ENCODE data around the gene SLC41A1. TPM values are rescaled to one million over a fixed set of nuclear protein-coding genes. Genes with fewer than 3 reads are reported as not detected.
A peak's percentile ranks its signal among the peaks of the same experiment; 100 is the strongest.

SLC41A1 gene
- total and polyA plus RNA-seq, 4 experiments from 2014 or later, result 9.1 to 26.3 (median 20.2) TPM

DNA sequence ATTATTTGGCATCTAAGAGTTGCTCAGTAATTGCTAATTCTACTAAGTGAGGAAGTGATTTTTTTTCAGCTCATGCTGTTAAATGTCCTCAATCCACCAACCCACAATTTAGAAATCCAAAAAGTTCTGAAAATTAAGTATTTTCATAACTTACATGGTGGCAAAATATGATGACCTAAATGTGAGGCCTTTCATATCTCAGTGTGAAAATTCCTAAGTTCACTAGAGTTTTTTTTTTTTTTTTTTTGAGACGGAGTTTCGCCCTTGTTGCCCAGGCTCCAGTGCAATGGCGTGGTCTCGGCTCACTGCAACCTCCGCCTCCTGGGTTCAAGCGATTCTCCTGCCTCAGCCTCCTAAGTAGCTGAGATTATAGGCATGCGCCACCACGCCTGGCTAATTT lies 68.6 kb downstream of the SLC41A1 start:
- intact Hi-C loops (cut with micrococcal nuclease), result no loop called here
- ChIA-PET POLR2A (ENCODE audit: partially characterized antibody) (interaction anchor here (3.0 kb wide), 1 partner anchor 29 kb away, joined by 29 read pairs; the partner anchor contains the start of gene RAB29), CTCF (ENCODE audit: partially characterized antibody) (interaction anchor here (0.7 to 3.0 kb wide), 4 partner anchors 12 to 85 kb away, joined by 4 to 13 read pairs (median 6); no protein-coding TSS in a partner anchor)
- Mint-ChIP-seq H3K36me3 (peaks cover 4 to 12% of the 10 kb centered on the region in 2 donors), H3K9me3 (no peaks in the 10 kb centered on the region), H3K4me3 (peak overlapping the region in 1 of 8 donors; percentile 2), H3K27ac (peak overlapping the region in 2 of 7 donors; percentile 23 to 93), H3K4me1 (peaks cover 36 to 75% (median 55%) of the 10 kb centered on the region in 4 donors), H3K27me3 (no peaks in the 10 kb centered on the region)
- Histone ChIP-seq H3K9me3 (ENCODE audit: control insufficient read depth in 1 of 2, low read length in 2 of 2) (no peaks in the 10 kb centered on the region), H3K27me3 (ENCODE audit: insufficient read depth, low read length) (no peaks in the 10 kb centered on the region), H3K4me3 (ENCODE audit: low read length in 2 of 2) (no peak overlapping the region), H3K27ac (ENCODE audit: low read depth, low read length) (no peak overlapping the region), H3K36me3 (ENCODE audit: insufficient read depth, low read length) (no peaks in the 10 kb centered on the region), H3K4me1 (ENCODE audit: insufficient read depth, low read length) (peaks cover 38% of the 10 kb centered on the region)
- DNase-seq, result no peak

DNA sequence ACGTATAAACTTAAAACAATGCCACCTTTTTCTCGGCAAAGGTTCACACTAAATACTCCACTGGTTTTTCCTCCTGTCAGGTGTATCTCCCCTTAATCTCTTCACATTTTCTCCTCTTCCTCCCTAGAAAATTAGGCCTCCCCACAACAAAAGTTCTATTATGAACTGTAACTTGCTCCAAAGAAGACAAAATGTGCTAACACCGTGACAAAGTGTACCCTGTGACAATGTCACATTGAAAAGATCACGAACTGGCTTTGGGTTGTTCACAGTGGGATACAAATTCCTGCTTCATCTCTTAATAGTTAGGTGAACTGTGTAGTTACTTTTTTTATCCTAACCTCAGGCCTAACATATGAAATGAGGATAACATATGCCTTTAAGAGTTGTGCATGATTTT lies 69.0 kb downstream of the SLC41A1 start:
- Mint-ChIP-seq H3K4me3 (peak overlapping the region in 1 of 8 donors; percentile 2), H3K36me3 (peaks cover 4 to 12% of the 10 kb centered on the region in 2 donors), H3K9me3 (no peaks in the 10 kb centered on the region), H3K4me1 (peaks cover 38 to 78% (median 57%) of the 10 kb centered on the region in 4 donors), H3K27me3 (no peaks in the 10 kb centered on the region), H3K27ac (peak overlapping the region in 5 of 7 donors; percentile 3 to 23 (median 7))
- Histone ChIP-seq H3K9me3 (ENCODE audit: control insufficient read depth in 1 of 2, low read length in 2 of 2) (no peaks in the 10 kb centered on the region), H3K27ac (ENCODE audit: low read depth, low read length) (no peak overlapping the region), H3K36me3 (ENCODE audit: insufficient read depth, low read length) (no peaks in the 10 kb centered on the region), H3K4me1 (ENCODE audit: insufficient read depth, low read length) (peaks cover 38% of the 10 kb centered on the region), H3K27me3 (ENCODE audit: insufficient read depth, low read length) (no peaks in the 10 kb centered on the region), H3K4me3 (ENCODE audit: low read length in 2 of 2) (no peak overlapping the region)
- ChIA-PET POLR2A (ENCODE audit: partially characterized antibody) (no interaction called here), CTCF (ENCODE audit: partially characterized antibody) (interaction anchor here (2.0 to 3.0 kb wide), 2 partner anchors 32 to 85 kb away, joined by 8 to 13 read pairs; no protein-coding TSS in a partner anchor)
- no peak for DNase-seq
- intact Hi-C loops (cut with micrococcal nuclease), result no loop called here

DNA sequence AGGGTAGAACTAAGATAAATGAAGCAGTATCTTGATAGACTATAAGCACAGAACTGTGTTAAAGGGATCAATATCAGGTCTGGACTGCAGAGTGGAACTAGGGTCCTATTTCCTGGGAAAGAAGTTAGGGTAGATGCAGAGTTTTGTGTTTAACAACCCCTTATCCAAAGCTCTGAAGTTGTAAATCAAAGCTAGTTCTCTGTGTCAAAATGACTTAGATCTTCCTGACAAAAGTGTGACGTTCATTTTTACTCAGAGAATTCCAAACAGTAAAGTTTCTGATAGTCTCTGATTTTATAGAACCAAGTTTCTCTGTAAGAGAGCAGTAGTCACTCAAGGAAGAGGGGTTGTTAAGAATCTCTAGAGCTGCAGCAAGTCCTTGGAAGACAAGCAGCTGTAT lies 71.3 kb downstream of the SLC41A1 start:
- no peaks in the 10 kb centered on the region for H3K27me3 Mint-ChIP-seq
- no peaks in the 10 kb centered on the region for H3K36me3 ChIP-seq (ENCODE audit: insufficient read depth, low read length)
- intact Hi-C loops (cut with micrococcal nuclease), result no loop called here
- H3K27ac Mint-ChIP-seq, result peak overlapping the region in 2 of 7 donors; percentile 28 to 58
- H3K4me1 Mint-ChIP-seq, result peaks cover 31 to 65% (median 46%) of the 10 kb centered on the region in 4 donors
- no peak overlapping the region for H3K4me3 ChIP-seq (ENCODE audit: low read length in 2 of 2)
- ChIA-PET CTCF (ENCODE audit: partially characterized antibody) (interaction anchor here (1.1 to 1.3 kb wide), 2 partner anchors 9 to 31 kb away, joined by 3 to 5 read pairs; no protein-coding TSS in a partner anchor), POLR2A (ENCODE audit: partially characterized antibody) (interaction anchor here (0.8 to 2.5 kb wide), 2 partner anchors 30 to 33 kb away, joined by 3 to 7 read pairs; no protein-coding TSS in a partner anchor)
- peaks cover 16% of the 10 kb centered on the region for H3K4me1 ChIP-seq (ENCODE audit: insufficient read depth, low read length)
- no peak for DNase-seq
- peaks cover 4 to 11% of the 10 kb centered on the region in 2 donors for H3K36me3 Mint-ChIP-seq
- no peaks in the 10 kb centered on the region for H3K9me3 ChIP-seq (ENCODE audit: control insufficient read depth in 1 of 2, low read length in 2 of 2)
- H3K9me3 Mint-ChIP-seq, result no peaks in the 10 kb centered on the region
- no peak overlapping the region for H3K27ac ChIP-seq (ENCODE audit: low read depth, low read length)
- no peaks in the 10 kb centered on the region for H3K27me3 ChIP-seq (ENCODE audit: insufficient read depth, low read length)
- no peak overlapping the region for H3K4me3 Mint-ChIP-seq

DNA sequence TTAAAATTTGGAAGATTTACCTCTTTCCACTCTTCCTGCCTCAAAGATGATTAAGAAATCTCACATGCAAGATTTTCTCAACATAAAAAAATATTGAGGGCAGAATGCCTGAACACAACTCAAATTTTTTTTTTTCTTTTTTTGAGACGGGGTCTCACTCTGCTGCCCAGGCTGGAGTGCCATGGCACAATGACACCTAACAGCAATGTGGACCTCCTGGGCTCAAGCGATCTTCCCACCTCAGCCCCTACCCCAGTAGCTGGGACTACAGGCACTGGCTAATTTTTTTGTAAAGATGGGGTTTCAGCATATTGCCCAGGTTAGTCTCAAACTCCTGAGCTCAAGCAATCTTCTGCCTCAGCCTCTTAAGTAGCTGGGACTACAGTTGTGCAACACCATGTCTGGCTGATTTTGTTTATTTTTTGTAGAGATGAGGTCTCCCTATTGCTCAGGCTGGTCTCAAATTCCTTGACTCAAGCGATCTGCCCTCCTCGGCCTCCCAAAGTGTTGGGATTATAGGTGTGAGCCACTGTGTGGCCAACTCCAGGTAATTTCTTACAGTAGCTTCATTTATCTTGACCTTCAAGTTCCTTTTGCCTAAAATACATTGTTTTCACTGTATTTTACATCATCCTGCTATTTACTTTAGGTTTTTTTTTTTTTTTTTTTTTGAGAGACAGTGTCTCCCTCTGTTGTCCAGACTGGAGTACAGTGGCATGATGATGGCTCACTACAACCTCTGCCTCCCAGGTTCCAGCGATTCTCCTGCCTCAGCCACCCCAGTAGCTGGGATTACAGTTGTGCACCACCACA lies 73.4 kb downstream of the SLC41A1 start:
- Histone ChIP-seq H3K9me3 (ENCODE audit: control insufficient read depth in 1 of 2, low read length in 2 of 2) (no peaks in the 10 kb centered on the region), H3K27ac (ENCODE audit: low read depth, low read length) (no peak overlapping the region), H3K27me3 (ENCODE audit: insufficient read depth, low read length) (no peaks in the 10 kb centered on the region), H3K4me1 (ENCODE audit: insufficient read depth, low read length) (peaks cover 24% of the 10 kb centered on the region), H3K4me3 (ENCODE audit: low read length in 2 of 2) (no peak overlapping the region), H3K36me3 (ENCODE audit: insufficient read depth, low read length) (no peaks in the 10 kb centered on the region)
- intact Hi-C loops (cut with micrococcal nuclease), result loop anchor here (5.0 kb wide), 1 partner anchor 33 kb away; no protein-coding TSS in a partner anchor
- H3K4me1 Mint-ChIP-seq, result peaks cover 34 to 52% (median 42%) of the 10 kb centered on the region in 4 donors
- peaks cover 4 to 14% of the 10 kb centered on the region in 2 donors for H3K36me3 Mint-ChIP-seq
- peak overlapping the region in 1 of 8 donors; percentile 17 for H3K4me3 Mint-ChIP-seq
- CTCF ChIA-PET (ENCODE audit: partially characterized antibody), result interaction anchor here (0.7 to 0.8 kb wide), 2 partner anchors 10 to 81 kb away, joined by 3 to 4 read pairs; no protein-coding TSS in a partner anchor
- H3K9me3 Mint-ChIP-seq, result no peaks in the 10 kb centered on the region
- DNase-seq, result no peak
- POLR2A ChIA-PET (ENCODE audit: partially characterized antibody), result interaction anchor here (0.6 to 3.6 kb wide), 4 partner anchors 10 to 475 kb away, joined by 3 to 27 read pairs (median 3); partner anchors contain the start of gene NUCKS1
- H3K27ac Mint-ChIP-seq, result peak overlapping the region in 2 of 7 donors; percentile 30 to 57
- no peaks in the 10 kb centered on the region for H3K27me3 Mint-ChIP-seq

Other genes starting within 250 kb of the SLC41A1 start
- 100 to 1,000 TPM; 166 to 194 TPM for gene ELK4, start 181.2 kb downstream of the SLC41A1 start, total RNA-seq
- 1 to 10 TPM; 3.2 to 6.6 TPM for gene ELK4, start 181.2 kb downstream of the SLC41A1 start, polyA plus RNA-seq
- under 1 TPM; 0.09 to 0.19 TPM for gene SLC45A3, start 132.7 kb downstream of the SLC41A1 start, total RNA-seq
- gene SLC45A3, start 132.7 kb downstream of the SLC41A1 start, polyA plus RNA-seq, result not detected
- 100 to 1,000 TPM; 111 to 117 TPM for gene NUCKS1, start 63.0 kb downstream of the SLC41A1 start, total RNA-seq
- gene NUCKS1, start 63.0 kb downstream of the SLC41A1 start, polyA plus RNA-seq, result 10 to 100 TPM in 1 of 2 donors, 1 to 10 TPM in 1; 9.0 to 13.3 TPM
- 10 to 100 TPM; 59.7 to 62.0 TPM for gene RAB29, start 37.7 kb downstream of the SLC41A1 start, total RNA-seq
- 100 to 1,000 TPM in 1 of 2 donors, 10 to 100 TPM in 1; 96.6 to 102 TPM for gene RAB29, start 37.7 kb downstream of the SLC41A1 start, polyA plus RNA-seq
- gene PM20D1, start 36.9 kb upstream of the SLC41A1 start, total RNA-seq, result 1 to 10 TPM; 1.8 to 1.9 TPM
- 1 to 10 TPM; 1.4 to 1.9 TPM for gene PM20D1, start 36.9 kb upstream of the SLC41A1 start, polyA plus RNA-seq
- gene SLC26A9, start 130.3 kb upstream of the SLC41A1 start, total RNA-seq, result not detected
- gene SLC26A9, start 130.3 kb upstream of the SLC41A1 start, polyA plus RNA-seq, result not detected
- gene RAB7B, start 190.2 kb upstream of the SLC41A1 start, total RNA-seq, result 1 to 10 TPM in 1 of 2 experiments, under 1 TPM in 1; 0.78 to 1.2 TPM
- not detected for gene RAB7B, start 190.2 kb upstream of the SLC41A1 start, polyA plus RNA-seq
- not detected for gene CTSE, start 210.7 kb upstream of the SLC41A1 start, total RNA-seq
- gene CTSE, start 210.7 kb upstream of the SLC41A1 start, polyA plus RNA-seq, result not detected
- under 1 TPM; 0.55 TPM for gene RHEX, start 240.0 kb upstream of the SLC41A1 start, total RNA-seq
- gene RHEX, start 240.0 kb upstream of the SLC41A1 start, polyA plus RNA-seq, result under 1 TPM in 1 of 2 donors, not detected in 1; 0.30 TPM